Neural cell (in vitro differentiated cells): ENCODE results near the gene DMAP1.

Experiments used
- CTCF ChIP-seq: fragments of 450-650 bp; IDR thresholded peaks from 2 replicates; pipeline ENCODE4 v1.5.1; 2014; ENCODE audit warnings: antibody characterized with exemption, mild to moderate bottlenecking, moderate library complexity; ENCODE audit not compliant: poor library complexity, severe bottlenecking
- EZH2 ChIP-seq: fragments of 200-600, 300-800 bp; shearing (Covaris generic), sonication (generic); IDR thresholded peaks from 2 replicates; pipeline ENCODE4 v1.6.1; 2014; ENCODE audit warnings: antibody characterized with exemption, low read length, borderline replicate concordance, mild to moderate bottlenecking; ENCODE audit not compliant: insufficient read depth, poor library complexity, severe bottlenecking
- MXI1 ChIP-seq: fragments of 450-650 bp; conservative IDR thresholded peaks from 2 replicates; pipeline ENCODE4 v1.6.1; 2014; ENCODE audit warnings: antibody characterized with exemption, mild to moderate bottlenecking; ENCODE audit not compliant: poor library complexity, severe bottlenecking
- POLR2AphosphoS5 ChIP-seq: IDR thresholded peaks from 2 replicates; pipeline ENCODE4 v1.6.1; 2012
- RAD21 ChIP-seq: fragments of 450-650 bp; conservative IDR thresholded peaks from 2 replicates; pipeline ENCODE4 v1.6.1; 2014; ENCODE audit warnings: antibody characterized with exemption, mild to moderate bottlenecking, moderate library complexity
- REST ChIP-seq: IDR thresholded peaks from 2 replicates; pipeline ENCODE4 v1.6.1; 2012; ENCODE audit warnings: borderline replicate concordance
- TAF1 ChIP-seq: IDR thresholded peaks from 2 replicates; pipeline ENCODE4 v1.6.1; 2012; ENCODE audit warnings: low read depth

- TF ChIP-seq CTCF (no peak), EZH2 (no peak), REST (no peak), POLR2AphosphoS5 (no peak), TAF1 (no peak), MXI1 (no peak), RAD21 (no peak)
Measured at GRCh38 chr1:44256762-44257554, 43.7 kb downstream of the DMAP1 start.
